Measurements from ENCODE around the gene LHFPL2. TPM values are rescaled to one million over a fixed set of nuclear protein-coding genes. Genes with fewer than 3 reads are reported as not detected.
A peak's percentile ranks its signal among the peaks of the same experiment; 100 is the strongest.

LHFPL2 gene
- total and polyA plus RNA-seq, 2 of the 4 experiments (the other 2 are of a cell fraction) = 6.5 to 11.3 TPM

GRCh38 chr5:78649211-78649695, 681 bp upstream of the LHFPL2 start:
- in situ Hi-C loops (cut with MboI; ENCODE audit: low sequenced_read_pairs) = no loop called here
- no peak overlapping the region; the same call in 1 of the 2 replicates for H3K56ac ChIP-seq (ENCODE audit: extremely low read depth, insufficient read depth, low read length)
- peaks cover 9% of the 10 kb centered on the region for H3K9me1 ChIP-seq (ENCODE audit: insufficient read depth, low read length)
- H3K4me2 ChIP-seq (ENCODE audit: low read depth, low read length) = peak overlapping the region; percentile 55
- peak overlapping the region; percentile 40 for H3K27ac ChIP-seq (ENCODE audit: insufficient read depth, low read length)
- peak overlapping the region; percentile 22 for H2BK5ac ChIP-seq (ENCODE audit: low read depth, low read length, poor library complexity, severe bottlenecking)
- peak overlapping the region; percentile 1; the same call in 1 of the 2 replicates for H3K18ac ChIP-seq (ENCODE audit: low read depth, low read length)
- CTCF ChIA-PET = interaction anchor here (2.0 kb wide), 1 partner anchor 32 kb away, joined by 8 read pairs; no protein-coding TSS in a partner anchor
- H2BK120ac ChIP-seq (ENCODE audit: low read depth, low read length) = peak overlapping the region; percentile 34; the same call in 1 of the 2 replicates
- POLR2A ChIA-PET (ENCODE audit: unreplicated experiment) = no interaction called here
- TF ChIP-seq MAFK (IDR thresholded peaks at IDR 0.05; ENCODE audit: low read depth, low read length) (no peak), CHD1 (IDR thresholded peaks at IDR 0.05; ENCODE audit: low read depth, low read length) (no peak), NFE2L2 (IDR thresholded peaks at IDR 0.05; ENCODE audit: low read depth, low read length) (no peak), POLR2A (IDR thresholded peaks at IDR 0.05; ENCODE audit: low read depth, low read length) (no peak), SMC3 (IDR thresholded peaks at IDR 0.05; ENCODE audit: low read depth, low read length) (no peak), RAD21 (IDR thresholded peaks at IDR 0.05; ENCODE audit: low read length) (no peak), CEBPB (IDR thresholded peaks at IDR 0.05; ENCODE audit: low read depth, low read length) (no peak), MXI1 (IDR thresholded peaks at IDR 0.05; ENCODE audit: borderline replicate concordance, low read depth, low read length) (no peak)
- no peak overlapping the region for H2BK20ac ChIP-seq (ENCODE audit: low read depth, low read length)
- WGBS, 2 experiments (ENCODE audit: extremely low coverage in 2 of 2, insufficient read length in 1 of 2) = 7% methylated on average over 14 of the region's 23 CpGs; no CpG with 5 or more reads in 1 of the 2 experiments
- H3K4me3 ChIP-seq (ENCODE audit: insufficient read depth, low read depth, low read length) = peak overlapping the region; percentile 95
- dilution Hi-C loops (cut with HindIII; ENCODE audit: low sequenced_read_pairs, unreplicated experiment) = no loop called here
- H3K27me3 ChIP-seq (ENCODE audit: control insufficient read depth, insufficient read depth, low read length) = no peaks in the 10 kb centered on the region
- H3K79me1 ChIP-seq (ENCODE audit: low read depth in 1 of 2, low read length in 2 of 2) = peaks cover 16 to 37% of the 10 kb centered on the region in 2 experiments
- peak overlapping the region; percentile 65; the same call in 1 of the 2 replicates for H3K23ac ChIP-seq (ENCODE audit: low read depth, low read length)
- H4K8ac ChIP-seq (ENCODE audit: low read depth in 2 of 2, low read length in 2 of 2) = peak overlapping the region in 1 of 2 experiments; percentile 65; a peak in 1 of 4 replicates
- 0 out of 2 replicates have a peak overlapping the region, but pooled peaks have one; percentile 27 for H2AK5ac ChIP-seq (ENCODE audit: low read depth, low read length)
- H3K9ac ChIP-seq (ENCODE audit: low read depth, low read length) = peak overlapping the region; percentile 54
- H4K5ac ChIP-seq (ENCODE audit: low read depth, low read length) = no peak overlapping the region
- peak overlapping the region; percentile 24; the same call in 1 of the 2 replicates for H4K91ac ChIP-seq (ENCODE audit: insufficient read depth, low read depth, low read length)
- no peak overlapping the region for H2BK15ac ChIP-seq (ENCODE audit: low read depth, low read length)
- no peaks in the 10 kb centered on the region for H3K9me3 ChIP-seq (ENCODE audit: control insufficient read depth, insufficient read depth, low read length)
- H3K36me3 ChIP-seq (ENCODE audit: control insufficient read depth, insufficient read depth, low read length) = peaks cover 2% of the 10 kb centered on the region; the same call in 1 of the 2 replicates
- BruUV-seq (replicated peaks) = no TSS peak
- H2AFZ ChIP-seq (replicated peaks; ENCODE audit: low read length, poor library complexity) = peak overlapping the region; percentile 84
- peaks cover 14% of the 10 kb centered on the region for H3K4me1 ChIP-seq (ENCODE audit: control insufficient read depth, insufficient read depth, low read length)
- H3K4ac ChIP-seq (ENCODE audit: low read depth, low read length) = peak overlapping the region; percentile 46
- 0 out of 2 replicates have a peak overlapping the region, but pooled peaks have one; percentile 25 for H3K14ac ChIP-seq (replicated peaks; ENCODE audit: low read depth, low read length)
- no peak for ATAC-seq (ENCODE audit: low read depth)
- intact Hi-C loops (cut with micrococcal nuclease) = loop anchor here (5.0 kb wide), 7 partner anchors 57 to 318 kb away; partner anchors contain the start of gene SCAMP1
- H4K20me1 ChIP-seq (ENCODE audit: insufficient read depth, low read length) = peaks cover 10% of the 10 kb centered on the region; the same call in 1 of the 2 replicates
- DNase-seq = no peak
- peak overlapping the region; percentile 51 for H2AK9ac ChIP-seq (replicated peaks; ENCODE audit: low read depth, low read length, poor library complexity)

All from IMR-90 (cell line).